GM12878 (cell line): ENCODE measurements around the gene DISP2. TPM values are rescaled to one million over a fixed set of nuclear protein-coding genes. Genes with fewer than 3 reads are reported as not detected.

Source experiments
- E2F8 ChIP-seq: fragments of 450-650 bp; IDR thresholded peaks from 2 replicates; pipeline ENCODE4 v1.6.1; 2018; ENCODE audit warnings: mild to moderate bottlenecking, low read depth, moderate library complexity; ENCODE audit not compliant: partially characterized antibody
- STAT3 ChIP-seq: IDR thresholded peaks from 2 replicates; pipeline ENCODE4 v1.6.1; 2011; ENCODE audit warnings: low read depth, low read length, improper control_type of control experiment
- polyA plus RNA-seq, 11 experiments: library from polyadenylated mRNA; depleted of rRNA in 4 of 11; unstranded in 6 of 11; stranded (reverse) in 5 of 11; fragments of >200 nt; fragmentation: Nextera tagmentation in 4 of 11; fragmentation: Illumina TruSeq in 1 of 11; extraction: Ambion mirVana in 4 of 11; extraction: Trizol in 1 of 11; gene quantifications; 1 replicate in 1 of 11; 2 replicates in 10 of 11; pipeline versions ENCODE4 v1.2.1 to v1.2.3, GENCODE V29; 2011 to 2016; ENCODE audit warnings: inconsistent platforms in 2 of 11, missing spikeins in 2 of 11, low read depth in 1 of 11
- total RNA-seq, 4 experiments: library from RNA; depleted of rRNA in 3 of 4; stranded (reverse); fragments of >200 nt in 3 of 4; fragmentation: Illumina TruSeq in 1 of 4; extraction: Trizol in 1 of 4; gene quantifications; 2 replicates each; pipeline versions ENCODE4 v1.2.1 to v1.2.3, GENCODE V29; 2013 to 2021
- TF ChIP-seq, protein P1 (sequence below): fragments of 450-650 bp; IDR thresholded peaks from 2 replicates; pipeline ENCODE4 v1.6.1; 2017; ENCODE audit warnings: mild to moderate bottlenecking, low read depth, inconsistent platforms; ENCODE audit not compliant: poor library complexity, severe bottlenecking

The DISP2 gene
- total and polyA plus RNA-seq, 10 of the 15 experiments (the other 5 are each of a cell fraction or from before 2014, with no cell fraction given): under 0.01 to 0.20 (median 0.12) TPM; not detected in 7

GRCh38 chr15:40309344-40309862 lies 48.6 kb upstream of the DISP2 start (continued):
- TF ChIP-seq, protein P1, sequence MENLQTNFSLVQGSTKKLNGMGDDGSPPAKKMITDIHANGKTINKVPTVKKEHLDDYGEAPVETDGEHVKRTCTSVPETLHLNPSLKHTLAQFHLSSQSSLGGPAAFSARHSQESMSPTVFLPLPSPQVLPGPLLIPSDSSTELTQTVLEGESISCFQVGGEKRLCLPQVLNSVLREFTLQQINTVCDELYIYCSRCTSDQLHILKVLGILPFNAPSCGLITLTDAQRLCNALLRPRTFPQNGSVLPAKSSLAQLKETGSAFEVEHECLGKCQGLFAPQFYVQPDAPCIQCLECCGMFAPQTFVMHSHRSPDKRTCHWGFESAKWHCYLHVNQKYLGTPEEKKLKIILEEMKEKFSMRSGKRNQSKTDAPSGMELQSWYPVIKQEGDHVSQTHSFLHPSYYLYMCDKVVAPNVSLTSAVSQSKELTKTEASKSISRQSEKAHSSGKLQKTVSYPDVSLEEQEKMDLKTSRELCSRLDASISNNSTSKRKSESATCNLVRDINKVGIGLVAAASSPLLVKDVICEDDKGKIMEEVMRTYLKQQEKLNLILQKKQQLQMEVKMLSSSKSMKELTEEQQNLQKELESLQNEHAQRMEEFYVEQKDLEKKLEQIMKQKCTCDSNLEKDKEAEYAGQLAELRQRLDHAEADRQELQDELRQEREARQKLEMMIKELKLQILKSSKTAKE: no peak
- TF ChIP-seq E2F8 (no peak), STAT3 (no peak)
